ENCODE results near the gene SLC44A5. TPM values are rescaled to one million over a fixed set of nuclear protein-coding genes. Genes with fewer than 3 reads are reported as not detected.

Gene SLC44A5
- total and polyA plus RNA-seq, 2 experiments from 2014 or later: 3.3 to 11.7 TPM

DNA sequence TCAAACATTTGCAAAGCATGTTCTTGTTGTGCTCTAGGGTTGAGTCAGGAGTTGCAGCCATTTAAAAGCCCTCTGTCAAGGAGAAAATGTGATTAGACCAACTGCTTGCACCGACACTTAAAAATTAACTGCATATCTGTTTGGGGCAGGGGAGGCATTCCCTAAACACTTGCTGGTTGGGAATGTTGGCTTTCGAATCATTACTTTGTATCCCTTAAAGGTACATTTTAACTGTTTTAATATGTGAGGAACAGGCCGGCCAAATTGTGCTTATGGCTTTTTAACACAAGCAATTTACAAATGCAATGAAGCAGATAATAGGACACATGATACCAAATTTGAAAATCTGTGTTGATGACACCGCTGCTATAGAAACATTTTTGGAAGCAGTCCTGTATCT, 317.6 kb downstream of the SLC44A5 start (continued):
- TF ChIP-seq, protein P1, sequence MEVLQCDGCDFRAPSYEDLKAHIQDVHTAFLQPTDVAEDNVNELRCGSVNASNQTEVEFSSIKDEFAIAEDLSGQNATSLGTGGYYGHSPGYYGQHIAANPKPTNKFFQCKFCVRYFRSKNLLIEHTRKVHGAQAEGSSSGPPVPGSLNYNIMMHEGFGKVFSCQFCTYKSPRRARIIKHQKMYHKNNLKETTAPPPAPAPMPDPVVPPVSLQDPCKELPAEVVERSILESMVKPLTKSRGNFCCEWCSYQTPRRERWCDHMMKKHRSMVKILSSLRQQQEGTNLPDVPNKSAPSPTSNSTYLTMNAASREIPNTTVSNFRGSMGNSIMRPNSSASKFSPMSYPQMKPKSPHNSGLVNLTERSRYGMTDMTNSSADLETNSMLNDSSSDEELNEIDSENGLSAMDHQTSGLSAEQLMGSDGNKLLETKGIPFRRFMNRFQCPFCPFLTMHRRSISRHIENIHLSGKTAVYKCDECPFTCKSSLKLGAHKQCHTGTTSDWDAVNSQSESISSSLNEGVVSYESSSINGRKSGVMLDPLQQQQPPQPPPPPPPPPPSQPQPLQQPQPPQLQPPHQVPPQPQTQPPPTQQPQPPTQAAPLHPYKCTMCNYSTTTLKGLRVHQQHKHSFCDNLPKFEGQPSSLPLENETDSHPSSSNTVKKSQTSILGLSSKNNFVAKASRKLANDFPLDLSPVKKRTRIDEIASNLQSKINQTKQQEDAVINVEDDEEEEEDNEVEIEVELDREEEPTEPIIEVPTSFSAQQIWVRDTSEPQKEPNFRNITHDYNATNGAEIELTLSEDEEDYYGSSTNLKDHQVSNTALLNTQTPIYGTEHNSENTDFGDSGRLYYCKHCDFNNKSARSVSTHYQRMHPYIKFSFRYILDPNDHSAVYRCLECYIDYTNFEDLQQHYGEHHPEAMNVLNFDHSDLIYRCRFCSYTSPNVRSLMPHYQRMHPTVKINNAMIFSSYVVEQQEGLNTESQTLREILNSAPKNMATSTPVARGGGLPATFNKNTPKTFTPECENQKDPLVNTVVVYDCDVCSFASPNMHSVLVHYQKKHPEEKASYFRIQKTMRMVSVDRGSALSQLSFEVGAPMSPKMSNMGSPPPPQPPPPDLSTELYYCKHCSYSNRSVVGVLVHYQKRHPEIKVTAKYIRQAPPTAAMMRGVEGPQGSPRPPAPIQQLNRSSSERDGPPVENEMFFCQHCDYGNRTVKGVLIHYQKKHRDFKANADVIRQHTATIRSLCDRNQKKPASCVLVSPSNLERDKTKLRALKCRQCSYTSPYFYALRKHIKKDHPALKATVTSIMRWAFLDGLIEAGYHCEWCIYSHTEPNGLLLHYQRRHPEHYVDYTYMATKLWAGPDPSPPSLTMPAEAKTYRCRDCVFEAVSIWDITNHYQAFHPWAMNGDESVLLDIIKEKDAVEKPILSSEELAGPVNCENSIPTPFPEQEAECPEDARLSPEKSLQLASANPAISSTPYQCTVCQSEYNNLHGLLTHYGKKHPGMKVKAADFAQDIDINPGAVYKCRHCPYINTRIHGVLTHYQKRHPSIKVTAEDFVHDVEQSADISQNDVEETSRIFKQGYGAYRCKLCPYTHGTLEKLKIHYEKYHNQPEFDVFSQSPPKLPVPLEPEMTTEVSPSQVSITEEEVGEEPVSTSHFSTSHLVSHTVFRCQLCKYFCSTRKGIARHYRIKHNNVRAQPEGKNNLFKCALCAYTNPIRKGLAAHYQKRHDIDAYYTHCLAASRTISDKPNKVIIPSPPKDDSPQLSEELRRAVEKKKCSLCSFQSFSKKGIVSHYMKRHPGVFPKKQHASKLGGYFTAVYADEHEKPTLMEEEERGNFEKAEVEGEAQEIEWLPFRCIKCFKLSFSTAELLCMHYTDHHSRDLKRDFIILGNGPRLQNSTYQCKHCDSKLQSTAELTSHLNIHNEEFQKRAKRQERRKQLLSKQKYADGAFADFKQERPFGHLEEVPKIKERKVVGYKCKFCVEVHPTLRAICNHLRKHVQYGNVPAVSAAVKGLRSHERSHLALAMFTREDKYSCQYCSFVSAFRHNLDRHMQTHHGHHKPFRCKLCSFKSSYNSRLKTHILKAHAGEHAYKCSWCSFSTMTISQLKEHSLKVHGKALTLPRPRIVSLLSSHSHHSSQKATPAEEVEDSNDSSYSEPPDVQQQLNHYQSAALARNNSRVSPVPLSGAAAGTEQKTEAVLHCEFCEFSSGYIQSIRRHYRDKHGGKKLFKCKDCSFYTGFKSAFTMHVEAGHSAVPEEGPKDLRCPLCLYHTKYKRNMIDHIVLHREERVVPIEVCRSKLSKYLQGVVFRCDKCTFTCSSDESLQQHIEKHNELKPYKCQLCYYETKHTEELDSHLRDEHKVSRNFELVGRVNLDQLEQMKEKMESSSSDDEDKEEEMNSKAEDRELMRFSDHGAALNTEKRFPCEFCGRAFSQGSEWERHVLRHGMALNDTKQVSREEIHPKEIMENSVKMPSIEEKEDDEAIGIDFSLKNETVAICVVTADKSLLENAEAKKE (CRISPR knock-in tag; IDR thresholded peaks at IDR 0.05): no peak
- no peak for TF ChIP-seq JUNB (IDR thresholded peaks at IDR 0.05; ENCODE audit: unreplicated experiment)
- TF ChIP-seq ZNF114 (CRISPR knock-in tag; IDR thresholded peaks at IDR 0.05): no peak
- TF ChIP-seq, protein P2, sequence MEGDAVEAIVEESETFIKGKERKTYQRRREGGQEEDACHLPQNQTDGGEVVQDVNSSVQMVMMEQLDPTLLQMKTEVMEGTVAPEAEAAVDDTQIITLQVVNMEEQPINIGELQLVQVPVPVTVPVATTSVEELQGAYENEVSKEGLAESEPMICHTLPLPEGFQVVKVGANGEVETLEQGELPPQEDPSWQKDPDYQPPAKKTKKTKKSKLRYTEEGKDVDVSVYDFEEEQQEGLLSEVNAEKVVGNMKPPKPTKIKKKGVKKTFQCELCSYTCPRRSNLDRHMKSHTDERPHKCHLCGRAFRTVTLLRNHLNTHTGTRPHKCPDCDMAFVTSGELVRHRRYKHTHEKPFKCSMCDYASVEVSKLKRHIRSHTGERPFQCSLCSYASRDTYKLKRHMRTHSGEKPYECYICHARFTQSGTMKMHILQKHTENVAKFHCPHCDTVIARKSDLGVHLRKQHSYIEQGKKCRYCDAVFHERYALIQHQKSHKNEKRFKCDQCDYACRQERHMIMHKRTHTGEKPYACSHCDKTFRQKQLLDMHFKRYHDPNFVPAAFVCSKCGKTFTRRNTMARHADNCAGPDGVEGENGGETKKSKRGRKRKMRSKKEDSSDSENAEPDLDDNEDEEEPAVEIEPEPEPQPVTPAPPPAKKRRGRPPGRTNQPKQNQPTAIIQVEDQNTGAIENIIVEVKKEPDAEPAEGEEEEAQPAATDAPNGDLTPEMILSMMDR (conservative IDR thresholded peaks at IDR 0.05; ENCODE audit: low read depth in 2 of 2): no peak
- TF ChIP-seq POLR2AphosphoS5 (IDR thresholded peaks at IDR 0.05; ENCODE audit: low read depth): no peak
- no peak for TF ChIP-seq ZNF331 (CRISPR knock-in tag; IDR thresholded peaks at IDR 0.05; ENCODE audit: low read depth)
- no peak for TF ChIP-seq EZH2phosphoT487 (IDR thresholded peaks at IDR 0.05; ENCODE audit: unreplicated experiment)

DNA sequence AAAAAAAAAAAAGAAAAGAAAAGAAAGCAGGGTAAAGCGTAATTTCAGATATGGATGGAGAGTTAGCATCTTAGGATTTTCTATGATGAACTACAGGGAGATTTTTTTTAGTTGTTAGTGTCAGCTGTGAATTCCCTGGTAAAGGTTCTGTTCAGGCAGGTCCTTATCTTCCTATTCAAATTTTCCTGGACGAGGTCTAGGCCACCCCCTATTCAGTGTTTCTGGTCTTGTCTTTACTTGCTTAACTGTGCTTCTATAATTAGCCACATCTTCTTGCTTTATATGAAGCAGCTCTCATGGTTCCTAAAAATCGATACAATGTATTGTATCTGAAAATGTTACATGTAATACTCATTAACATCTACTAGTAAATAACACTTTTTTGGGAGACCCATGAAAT, 318.9 kb downstream of the SLC44A5 start:
- H3K36me3 ChIP-seq (ENCODE audit: insufficient read depth): no peaks in the 10 kb centered on the region
- no peaks in the 10 kb centered on the region for H3F3A ChIP-seq (replicated peaks; ENCODE audit: low read depth)
- ATAC-seq (no peak), DNase-seq (ENCODE audit: low spot score) (no peak)
- H3K27me3 Mint-ChIP-seq (ENCODE audit: insufficient read depth, low read depth, poor library complexity): no peaks in the 10 kb centered on the region
- H3K4me2 ChIP-seq: no peak overlapping the region
- no peaks in the 10 kb centered on the region for H3K9me3 Mint-ChIP-seq
- H3K4me3 ChIP-seq: no peak overlapping the region
- H3K4me1 ChIP-seq (ENCODE audit: insufficient read depth): no peaks in the 10 kb centered on the region
- no peaks in the 10 kb centered on the region for H3K27me3 ChIP-seq (ENCODE audit: insufficient read depth)
- no peaks in the 10 kb centered on the region for H3K4me1 Mint-ChIP-seq
- H3K27ac Mint-ChIP-seq: no peak overlapping the region
- H3K4me3 Mint-ChIP-seq: no peak overlapping the region
- no peaks in the 10 kb centered on the region for H3K79me2 ChIP-seq (replicated peaks; ENCODE audit: insufficient read depth)
- 0 out of 2 replicates have a peak, but pooled peaks cover 7% of the 10 kb centered on the region for H3K9me2 ChIP-seq (ENCODE audit: insufficient read depth)
- H4K20me1 ChIP-seq (replicated peaks; ENCODE audit: insufficient read depth): no peaks in the 10 kb centered on the region
- no peak overlapping the region for H2AFZ ChIP-seq
- no peak overlapping the region for H3K27ac ChIP-seq (ENCODE audit: low read depth)
- no peaks in the 10 kb centered on the region for H3K36me3 Mint-ChIP-seq (ENCODE audit: low read depth)
- no peak for TF ChIP-seq POLR2AphosphoS5 (IDR thresholded peaks at IDR 0.05; ENCODE audit: low read depth)
- TF ChIP-seq STAT1 (IDR thresholded peaks at IDR 0.05; ENCODE audit: unreplicated experiment): no peak
- TF ChIP-seq EZH2 (IDR thresholded peaks at IDR 0.05; ENCODE audit: low read depth, unreplicated experiment): no peak
- TF ChIP-seq, protein P2 (conservative IDR thresholded peaks at IDR 0.05; ENCODE audit: low read depth in 2 of 2): no peak
- TF ChIP-seq CREB1 (CRISPR knock-in tag; IDR thresholded peaks at IDR 0.05; ENCODE audit: low read depth): no peak
- no peak for TF ChIP-seq NANOG (IDR thresholded peaks at IDR 0.05; ENCODE audit: borderline replicate concordance)
- TF ChIP-seq, protein P3, sequence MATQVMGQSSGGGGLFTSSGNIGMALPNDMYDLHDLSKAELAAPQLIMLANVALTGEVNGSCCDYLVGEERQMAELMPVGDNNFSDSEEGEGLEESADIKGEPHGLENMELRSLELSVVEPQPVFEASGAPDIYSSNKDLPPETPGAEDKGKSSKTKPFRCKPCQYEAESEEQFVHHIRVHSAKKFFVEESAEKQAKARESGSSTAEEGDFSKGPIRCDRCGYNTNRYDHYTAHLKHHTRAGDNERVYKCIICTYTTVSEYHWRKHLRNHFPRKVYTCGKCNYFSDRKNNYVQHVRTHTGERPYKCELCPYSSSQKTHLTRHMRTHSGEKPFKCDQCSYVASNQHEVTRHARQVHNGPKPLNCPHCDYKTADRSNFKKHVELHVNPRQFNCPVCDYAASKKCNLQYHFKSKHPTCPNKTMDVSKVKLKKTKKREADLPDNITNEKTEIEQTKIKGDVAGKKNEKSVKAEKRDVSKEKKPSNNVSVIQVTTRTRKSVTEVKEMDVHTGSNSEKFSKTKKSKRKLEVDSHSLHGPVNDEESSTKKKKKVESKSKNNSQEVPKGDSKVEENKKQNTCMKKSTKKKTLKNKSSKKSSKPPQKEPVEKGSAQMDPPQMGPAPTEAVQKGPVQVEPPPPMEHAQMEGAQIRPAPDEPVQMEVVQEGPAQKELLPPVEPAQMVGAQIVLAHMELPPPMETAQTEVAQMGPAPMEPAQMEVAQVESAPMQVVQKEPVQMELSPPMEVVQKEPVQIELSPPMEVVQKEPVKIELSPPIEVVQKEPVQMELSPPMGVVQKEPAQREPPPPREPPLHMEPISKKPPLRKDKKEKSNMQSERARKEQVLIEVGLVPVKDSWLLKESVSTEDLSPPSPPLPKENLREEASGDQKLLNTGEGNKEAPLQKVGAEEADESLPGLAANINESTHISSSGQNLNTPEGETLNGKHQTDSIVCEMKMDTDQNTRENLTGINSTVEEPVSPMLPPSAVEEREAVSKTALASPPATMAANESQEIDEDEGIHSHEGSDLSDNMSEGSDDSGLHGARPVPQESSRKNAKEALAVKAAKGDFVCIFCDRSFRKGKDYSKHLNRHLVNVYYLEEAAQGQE (IDR thresholded peaks at IDR 0.05; ENCODE audit: unreplicated experiment): no peak
- TF ChIP-seq JUNB (IDR thresholded peaks at IDR 0.05; ENCODE audit: unreplicated experiment): no peak
- TF ChIP-seq ZNF331 (CRISPR knock-in tag; IDR thresholded peaks at IDR 0.05; ENCODE audit: low read depth): no peak
